HCT116 (cell line): ENCODE measurements around the gene APBA3. TPM values are rescaled to one million over a fixed set of nuclear protein-coding genes. Genes with fewer than 3 reads are reported as not detected.

ENCODE experiments used
- ATAC-seq: fragments of 200-7000 bp; cut with Tn5 transposase; 2 replicates; pipeline ENCODE4 v1.9.1; 2020; ENCODE audit warnings: mild to moderate bottlenecking, moderate library complexity
- BruUV-seq: library from RNA; stranded (reverse); fragments of 400-500 nt; replicated peaks from 2 replicates; lab custom pipeline; 2021; lab: Mats Ljungman, UMichigan
- CTCF ChIA-PET: fragments of 300-600 bp; sonication (Branson Sonifier 250); formaldehyde crosslinking; loops from one replicate; lab custom pipeline; 2021; ENCODE audit warnings: antibody characterized with exemption; lab: Charles Lee
- POLR2A ChIA-PET: fragments of 300-600, 350-600 bp; sonication (Branson Sonifier 250); formaldehyde crosslinking; loops from one replicate; lab custom pipeline; 2021; ENCODE audit warnings: antibody characterized with exemption; lab: Charles Lee
- RAD21 ChIA-PET, 2 experiments: fragments of 300-600 bp; sonication (Branson Sonifier 250); formaldehyde crosslinking; loops; one replicate each; lab custom pipeline; 2023; ENCODE audit warnings: low total read pairs in 2 of 2; ENCODE audit not compliant: uncharacterized antibody in 2 of 2, unreplicated experiment in 2 of 2, low non-redundant PET in 1 of 2; lab: Charles Lee
- DNase-seq: peaks from one replicate; pipeline ENCODE4 v3.0.0-alpha.2; 2010; ENCODE audit warnings: low read depth, low spot score
- H2AFZ ChIP-seq: fragments of 200-600 bp; shearing (Covaris generic), sonication (generic); 2 replicates; pipeline ENCODE4 v1.6.1; 2017; ENCODE audit warnings: low read depth, mixed run types, mixed read lengths, antibody characterized with exemption, low read length; ENCODE audit not compliant: poor library complexity, severe bottlenecking
- H3K27ac ChIP-seq: 2 replicates; pipeline ENCODE4 v1.5.1; 2012; ENCODE audit warnings: low read depth, low read length
- H3K27me3 ChIP-seq: fragments of 200-600 bp; sonication (generic); 2 replicates; pipeline ENCODE4 v1.6.1; 2016; ENCODE audit warnings: mixed run types, low read length, mixed read lengths; ENCODE audit not compliant: insufficient read depth
- H3K36me3 ChIP-seq, 2 experiments: fragments of 200-500 bp in 1 of 2; fragments of 200-600 bp in 1 of 2; sonication (Bioruptor generic) in 1 of 2; sonication (generic) in 1 of 2; 2 replicates each; pipeline versions ENCODE4 v1.5.1 to v1.6.1; 2014 to 2016; ENCODE audit warnings: low read length in 2 of 2, inconsistent platforms in 1 of 2, mixed read lengths in 1 of 2, mixed run types in 1 of 2; ENCODE audit not compliant: insufficient read depth in 2 of 2, control insufficient read depth in 1 of 2
- H3K4me1 ChIP-seq, 2 experiments: fragments of 200-600 bp in 1 of 2; sonication (generic) in 1 of 2; 2 replicates each; pipeline versions ENCODE4 v1.5.1 to v1.6.1; 2012 to 2017; ENCODE audit warnings: low read length in 2 of 2, inconsistent platforms in 1 of 2, mild to moderate bottlenecking in 1 of 2, mixed read lengths in 1 of 2, mixed run types in 1 of 2, moderate library complexity in 1 of 2; ENCODE audit not compliant: insufficient read depth in 2 of 2, control insufficient read depth in 1 of 2
- H3K4me2 ChIP-seq: fragments of 200-600 bp; sonication (generic); 2 replicates; pipeline ENCODE4 v1.6.1; 2017; ENCODE audit warnings: mixed run types, low read length, mixed read lengths
- H3K4me3 ChIP-seq, 2 experiments: fragments of 200-600 bp in 1 of 2; sonication (generic) in 1 of 2; replicated peaks in 1 of 2; 2 replicates each; pipeline ENCODE4 v1.5.1; 2011 to 2016; ENCODE audit warnings: low read length in 2 of 2, control low read depth in 1 of 2, low read depth in 1 of 2, mild to moderate bottlenecking in 1 of 2, mixed read lengths in 1 of 2, mixed run types in 1 of 2
- H3K79me2 ChIP-seq: fragments of 200-600 bp; sonication (generic); 2 replicates; pipeline ENCODE4 v1.6.1; 2017; ENCODE audit warnings: mild to moderate bottlenecking, mixed run types, low read length, moderate library complexity, mixed read lengths; ENCODE audit not compliant: insufficient read depth
- H3K9ac ChIP-seq: fragments of 200-600 bp; sonication (generic); 2 replicates; pipeline ENCODE4 v1.6.1; 2016; ENCODE audit warnings: low read length, mixed read lengths
- H3K9me2 ChIP-seq: fragments of 200-600 bp; sonication (generic), shearing (Covaris generic); 2 replicates; pipeline ENCODE4 v1.6.1; 2017; ENCODE audit warnings: mixed run types, mild to moderate bottlenecking, moderate library complexity; ENCODE audit not compliant: insufficient read depth
- H3K9me3 ChIP-seq, 2 experiments: fragments of 200-500 bp in 1 of 2; fragments of 200-600 bp in 1 of 2; sonication (Bioruptor generic) in 1 of 2; sonication (generic) in 1 of 2; 2 replicates each; pipeline ENCODE4 v1.6.1; 2014 to 2017; ENCODE audit warnings: low read length in 2 of 2, mixed read lengths in 2 of 2, inconsistent platforms in 1 of 2, low read depth in 1 of 2, mild to moderate bottlenecking in 1 of 2, mixed run types in 1 of 2, moderate library complexity in 1 of 2; ENCODE audit not compliant: control insufficient read depth in 1 of 2, insufficient read depth in 1 of 2
- H4K20me1 ChIP-seq: fragments of 200-600 bp; sonication (generic), shearing (Covaris generic); 2 replicates; pipeline ENCODE4 v1.6.1; 2017; ENCODE audit warnings: mixed run types, mild to moderate bottlenecking, moderate library complexity; ENCODE audit not compliant: insufficient read depth
- CBX3 ChIP-seq: IDR thresholded peaks from 2 replicates; pipeline ENCODE4 v1.6.1; 2012; ENCODE audit warnings: low read depth
- CEBPB ChIP-seq: IDR thresholded peaks from 2 replicates; pipeline ENCODE4 v1.6.1; 2012; ENCODE audit warnings: low read depth
- EGR1 ChIP-seq: IDR thresholded peaks from 2 replicates; pipeline ENCODE4 v1.6.1; 2012; ENCODE audit warnings: low read depth
- ELF1 ChIP-seq: IDR thresholded peaks from 2 replicates; pipeline ENCODE4 v1.6.1; 2012; ENCODE audit warnings: low read depth, borderline replicate concordance
- EZH2 ChIP-seq: fragments of 200-600 bp; sonication (generic); IDR thresholded peaks from 2 replicates; pipeline ENCODE4 v1.6.1; 2017; ENCODE audit warnings: antibody characterized with exemption, mixed run types
- JUND ChIP-seq: IDR thresholded peaks from 2 replicates; pipeline ENCODE4 v1.6.1; 2012
- POLR2A ChIP-seq: IDR thresholded peaks from 2 replicates; pipeline ENCODE4 v1.7.0; 2011; ENCODE audit warnings: borderline replicate concordance; ENCODE audit not compliant: insufficient read depth, insufficient read length; ENCODE audit errors: extremely low read depth
- POLR2AphosphoS5 ChIP-seq: IDR thresholded peaks from 2 replicates; pipeline ENCODE4 v1.6.1; 2011; ENCODE audit warnings: mild to moderate bottlenecking, low read depth, low read length, moderate library complexity
- SIN3A ChIP-seq: IDR thresholded peaks from 2 replicates; pipeline ENCODE4 v1.6.1; 2012; ENCODE audit warnings: low read depth
- SP1 ChIP-seq: IDR thresholded peaks from 2 replicates; pipeline ENCODE4 v1.6.1; 2012; ENCODE audit warnings: low read depth
- TCF7L2 ChIP-seq: IDR thresholded peaks from 2 replicates; pipeline ENCODE4 v1.7.0; 2011; ENCODE audit warnings: borderline replicate concordance, inconsistent platforms; ENCODE audit not compliant: insufficient read depth, insufficient read length; ENCODE audit errors: extremely low read depth
- YY1 ChIP-seq: IDR thresholded peaks from 2 replicates; pipeline ENCODE4 v1.6.1; 2011; ENCODE audit warnings: low read length, low read depth, moderate library complexity, mild to moderate bottlenecking; ENCODE audit not compliant: insufficient replicate concordance; ENCODE audit errors: extremely low read depth
- ZFX ChIP-seq: fragments of 450-650 bp; IDR thresholded peaks from 2 replicates; pipeline ENCODE4 v1.6.1; 2017
- ZNF274 ChIP-seq: fragments of 200-500 bp; sonication (Bioruptor generic); IDR thresholded peaks from 2 replicates; pipeline ENCODE4 v1.6.1; 2014; ENCODE audit warnings: mild to moderate bottlenecking, low read depth, low read length, inconsistent platforms
- intact Hi-C: fragments of 100-400 bp; cut with micrococcal nuclease; formaldehyde crosslinking; loops from 2 replicates; pipeline ENCODE4 v1.10.0; 2022
- total RNA-seq: library from RNA; stranded (reverse); gene quantifications from one replicate; pipeline ENCODE4 v1.2.1, GENCODE V29; 2021; ENCODE audit not compliant: unreplicated experiment
- TF ChIP-seq, protein P1 (sequence below): IDR thresholded peaks from 2 replicates; pipeline ENCODE4 v1.6.1; 2012
- TF ChIP-seq, protein P2 (sequence below): IDR thresholded peaks from 2 replicates; pipeline ENCODE4 v1.6.1; 2011; ENCODE audit warnings: mild to moderate bottlenecking, low read length, moderate library complexity; ENCODE audit not compliant: insufficient replicate concordance; ENCODE audit errors: extremely low read depth
- TF ChIP-seq, protein P3 (sequence below): IDR thresholded peaks from 2 replicates; pipeline ENCODE4 v1.6.1; 2012

Gene APBA3
- total RNA-seq, 1 experiment from 2014 or later: 29.5 TPM

DNA sequence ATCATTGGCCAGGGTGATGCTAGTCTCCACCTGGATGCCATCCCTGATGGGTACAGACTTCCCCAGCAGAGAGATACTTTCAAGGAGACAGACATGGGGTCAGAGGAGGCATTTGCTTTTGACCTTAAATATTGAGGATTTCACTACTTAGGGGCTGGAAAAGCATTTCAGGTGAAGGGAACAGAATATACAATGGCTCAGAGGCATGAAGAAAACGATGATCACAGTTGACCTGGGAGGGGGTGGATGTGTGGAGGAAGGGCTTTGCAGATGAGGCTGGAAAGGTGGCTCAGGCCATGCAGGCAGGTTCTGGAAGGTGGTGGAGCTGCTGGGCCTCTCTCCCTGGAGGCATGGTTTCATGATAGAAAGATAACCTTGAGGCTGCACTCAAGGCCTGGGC lies 20.8 kb upstream of the APBA3 start:
- TF ChIP-seq TCF7L2: no peak
- no peak for TF ChIP-seq SP1
- TF ChIP-seq ZFX: no peak
- no peak for TF ChIP-seq JUND
- no peak for TF ChIP-seq SIN3A
- no peak for TF ChIP-seq ZNF274
- TF ChIP-seq, protein P1, sequence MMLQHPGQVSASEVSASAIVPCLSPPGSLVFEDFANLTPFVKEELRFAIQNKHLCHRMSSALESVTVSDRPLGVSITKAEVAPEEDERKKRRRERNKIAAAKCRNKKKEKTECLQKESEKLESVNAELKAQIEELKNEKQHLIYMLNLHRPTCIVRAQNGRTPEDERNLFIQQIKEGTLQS: no peak
- TF ChIP-seq, protein P2, sequence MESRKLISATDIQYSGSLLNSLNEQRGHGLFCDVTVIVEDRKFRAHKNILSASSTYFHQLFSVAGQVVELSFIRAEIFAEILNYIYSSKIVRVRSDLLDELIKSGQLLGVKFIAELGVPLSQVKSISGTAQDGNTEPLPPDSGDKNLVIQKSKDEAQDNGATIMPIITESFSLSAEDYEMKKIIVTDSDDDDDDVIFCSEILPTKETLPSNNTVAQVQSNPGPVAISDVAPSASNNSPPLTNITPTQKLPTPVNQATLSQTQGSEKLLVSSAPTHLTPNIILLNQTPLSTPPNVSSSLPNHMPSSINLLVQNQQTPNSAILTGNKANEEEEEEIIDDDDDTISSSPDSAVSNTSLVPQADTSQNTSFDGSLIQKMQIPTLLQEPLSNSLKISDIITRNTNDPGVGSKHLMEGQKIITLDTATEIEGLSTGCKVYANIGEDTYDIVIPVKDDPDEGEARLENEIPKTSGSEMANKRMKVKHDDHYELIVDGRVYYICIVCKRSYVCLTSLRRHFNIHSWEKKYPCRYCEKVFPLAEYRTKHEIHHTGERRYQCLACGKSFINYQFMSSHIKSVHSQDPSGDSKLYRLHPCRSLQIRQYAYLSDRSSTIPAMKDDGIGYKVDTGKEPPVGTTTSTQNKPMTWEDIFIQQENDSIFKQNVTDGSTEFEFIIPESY: no peak
- TF ChIP-seq EZH2: no peak
- TF ChIP-seq, protein P3, sequence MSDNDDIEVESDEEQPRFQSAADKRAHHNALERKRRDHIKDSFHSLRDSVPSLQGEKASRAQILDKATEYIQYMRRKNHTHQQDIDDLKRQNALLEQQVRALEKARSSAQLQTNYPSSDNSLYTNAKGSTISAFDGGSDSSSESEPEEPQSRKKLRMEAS: no peak
- TF ChIP-seq POLR2A: no peak
- no peak for TF ChIP-seq ELF1
- TF ChIP-seq CBX3: no peak
- TF ChIP-seq EGR1: no peak
- no peak for TF ChIP-seq CEBPB
- no peak for TF ChIP-seq POLR2AphosphoS5
- no peak for TF ChIP-seq YY1
- Histone ChIP-seq H3K79me2 (no peaks in the 10 kb centered on the region), H3K4me2 (no peak overlapping the region), H3K9me3 (peaks cover 9 to 21% of the 10 kb centered on the region in 2 experiments; a peak in 3 of 4 replicates), H3K27ac (no peak overlapping the region), H3K9ac (no peak overlapping the region), H3K36me3 (no peaks in the 10 kb centered on the region), H3K4me1 (no peaks in the 10 kb centered on the region), H3K27me3 (no peaks in the 10 kb centered on the region), H2AFZ (no peak overlapping the region), H3K4me3 (no peak overlapping the region), H3K9me2 (no peaks in the 10 kb centered on the region), H4K20me1 (no peaks in the 10 kb centered on the region)
- intact Hi-C loops: no loop called here
- DNase-seq: no peak
- CTCF ChIA-PET: no interaction called here
- no TSS peak for BruUV-seq
- POLR2A ChIA-PET: interaction anchor here (1.6 kb wide), 1 partner anchor 20 kb away, joined by 4 read pairs; the partner anchor contains the start of gene MRPL54
- RAD21 ChIA-PET: no interaction called here
- ATAC-seq: no peak
